C4-2B (cell line): ENCODE results near the gene TDG.

Experiments used
- H3K27ac ChIP-seq: fragments of 450-650 bp; 2 replicates; pipeline ENCODE4 v1.5.1; 2017
- ZFX ChIP-seq: fragments of 450-650 bp; IDR thresholded peaks from 2 replicates; pipeline ENCODE4 v1.6.1; 2017
- TF ChIP-seq, protein P1 (sequence below): fragments of 450-650 bp; conservative IDR thresholded peaks from 2 replicates; pipeline ENCODE4 v1.5.1; 2017; ENCODE audit warnings: mild to moderate bottlenecking

TDG gene

DNA sequence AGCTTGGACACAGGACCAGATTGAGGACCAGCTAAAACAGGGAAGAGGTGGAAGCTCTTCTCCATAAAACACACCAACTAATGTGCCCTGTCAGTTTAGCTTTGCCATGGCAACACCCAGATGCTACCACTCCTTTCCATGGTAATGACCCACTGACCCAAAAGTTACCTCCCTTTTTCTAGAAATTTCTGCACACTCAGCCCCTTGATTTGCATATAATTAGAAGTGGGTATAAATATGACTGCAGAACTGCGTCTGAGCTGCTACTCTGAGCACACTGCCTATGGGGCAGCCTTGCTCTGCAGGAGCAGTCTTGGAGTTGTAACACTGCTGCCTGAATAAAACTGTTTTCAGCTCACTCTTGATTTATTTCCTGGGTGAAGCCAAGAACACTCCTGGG lies 3.2 kb upstream of the TDG start:
- TF ChIP-seq, protein P1, sequence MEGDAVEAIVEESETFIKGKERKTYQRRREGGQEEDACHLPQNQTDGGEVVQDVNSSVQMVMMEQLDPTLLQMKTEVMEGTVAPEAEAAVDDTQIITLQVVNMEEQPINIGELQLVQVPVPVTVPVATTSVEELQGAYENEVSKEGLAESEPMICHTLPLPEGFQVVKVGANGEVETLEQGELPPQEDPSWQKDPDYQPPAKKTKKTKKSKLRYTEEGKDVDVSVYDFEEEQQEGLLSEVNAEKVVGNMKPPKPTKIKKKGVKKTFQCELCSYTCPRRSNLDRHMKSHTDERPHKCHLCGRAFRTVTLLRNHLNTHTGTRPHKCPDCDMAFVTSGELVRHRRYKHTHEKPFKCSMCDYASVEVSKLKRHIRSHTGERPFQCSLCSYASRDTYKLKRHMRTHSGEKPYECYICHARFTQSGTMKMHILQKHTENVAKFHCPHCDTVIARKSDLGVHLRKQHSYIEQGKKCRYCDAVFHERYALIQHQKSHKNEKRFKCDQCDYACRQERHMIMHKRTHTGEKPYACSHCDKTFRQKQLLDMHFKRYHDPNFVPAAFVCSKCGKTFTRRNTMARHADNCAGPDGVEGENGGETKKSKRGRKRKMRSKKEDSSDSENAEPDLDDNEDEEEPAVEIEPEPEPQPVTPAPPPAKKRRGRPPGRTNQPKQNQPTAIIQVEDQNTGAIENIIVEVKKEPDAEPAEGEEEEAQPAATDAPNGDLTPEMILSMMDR: no peak
- no peak for TF ChIP-seq ZFX
- no peak overlapping the region for H3K27ac ChIP-seq

DNA sequence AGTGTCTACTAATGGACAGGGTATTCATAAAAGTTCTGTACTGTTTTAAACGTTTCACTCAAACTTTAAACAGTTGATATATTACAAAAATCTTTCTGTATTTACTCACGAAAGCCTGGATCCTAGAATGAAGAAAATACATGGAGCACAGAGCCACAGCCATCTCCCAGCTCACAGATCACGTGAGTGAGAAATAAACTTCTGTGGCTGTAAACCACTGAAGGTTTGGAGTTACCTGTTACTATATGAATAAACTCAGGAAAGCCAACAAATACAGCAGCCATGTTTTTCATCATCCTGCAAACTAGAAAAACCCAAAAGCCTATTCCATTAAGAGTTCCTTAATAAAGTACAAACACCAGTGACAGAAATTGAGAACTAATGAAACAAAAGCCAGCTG lies 867 bp upstream of the TDG start:
- H3K27ac ChIP-seq: no peak overlapping the region
- TF ChIP-seq, protein P1: no peak
- no peak for TF ChIP-seq ZFX

DNA sequence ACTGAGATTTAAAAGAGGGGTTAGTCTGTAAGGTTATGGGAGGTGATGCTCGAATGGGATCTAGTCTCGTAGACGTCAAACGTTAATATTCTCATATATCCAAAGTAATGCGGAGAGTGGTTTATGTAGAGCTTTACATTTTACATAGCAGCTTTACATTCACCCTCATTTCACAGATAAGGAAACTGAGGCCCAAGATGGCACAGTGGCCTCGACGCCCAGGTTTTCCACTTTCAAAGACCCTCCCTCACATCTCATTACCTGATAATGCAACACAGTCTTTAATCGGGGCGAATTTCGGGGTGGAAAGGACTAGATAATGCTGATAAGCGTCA lies 450 bp upstream of the TDG start:
- no peak for TF ChIP-seq ZFX
- TF ChIP-seq, protein P1: no peak
- peak overlapping the region; percentile 89 for H3K27ac ChIP-seq

DNA sequence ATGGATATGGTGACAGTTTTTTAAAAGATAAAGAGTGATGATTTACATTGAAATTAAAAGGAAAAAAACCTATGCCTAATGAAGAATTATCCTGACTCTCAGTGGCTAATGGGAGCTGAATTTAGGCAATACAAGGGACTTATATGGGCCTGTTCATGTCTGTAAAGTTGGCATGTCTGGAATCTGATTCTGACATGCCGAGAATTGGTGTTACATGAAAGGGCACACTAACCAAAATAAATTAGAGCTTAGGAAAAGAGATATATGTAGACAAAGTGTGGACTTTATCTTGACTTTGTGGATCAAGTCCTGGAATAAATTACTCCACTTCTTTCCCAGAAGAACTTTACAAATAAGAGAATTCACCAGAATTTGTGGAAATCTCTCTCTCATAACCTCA lies 1.1 kb downstream of the TDG start:
- TF ChIP-seq, protein P1: no peak
- no peak for TF ChIP-seq ZFX
- peak overlapping the region; percentile 89; the same call in 1 of the 2 replicates for H3K27ac ChIP-seq

DNA sequence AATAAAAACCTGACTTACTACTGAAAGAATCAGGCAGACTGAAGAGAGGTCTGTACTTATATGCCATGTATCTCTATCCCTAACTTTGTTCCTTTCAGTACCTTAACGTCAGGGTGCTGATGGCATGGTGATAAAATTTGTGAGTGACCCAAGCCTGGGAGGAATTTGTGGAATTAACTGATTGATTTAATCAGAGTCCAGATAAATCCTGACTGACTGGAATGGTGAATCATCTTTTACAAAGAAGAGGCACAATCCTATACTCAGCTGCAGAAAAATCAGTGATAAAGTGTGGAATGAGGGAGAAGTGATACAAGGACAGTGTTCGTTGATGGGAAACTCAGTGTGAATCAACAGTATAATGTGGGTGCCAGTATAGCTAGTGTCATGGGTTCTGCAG lies 3.7 kb downstream of the TDG start:
- no peak overlapping the region for H3K27ac ChIP-seq
- TF ChIP-seq, protein P1: no peak
- no peak for TF ChIP-seq ZFX

DNA sequence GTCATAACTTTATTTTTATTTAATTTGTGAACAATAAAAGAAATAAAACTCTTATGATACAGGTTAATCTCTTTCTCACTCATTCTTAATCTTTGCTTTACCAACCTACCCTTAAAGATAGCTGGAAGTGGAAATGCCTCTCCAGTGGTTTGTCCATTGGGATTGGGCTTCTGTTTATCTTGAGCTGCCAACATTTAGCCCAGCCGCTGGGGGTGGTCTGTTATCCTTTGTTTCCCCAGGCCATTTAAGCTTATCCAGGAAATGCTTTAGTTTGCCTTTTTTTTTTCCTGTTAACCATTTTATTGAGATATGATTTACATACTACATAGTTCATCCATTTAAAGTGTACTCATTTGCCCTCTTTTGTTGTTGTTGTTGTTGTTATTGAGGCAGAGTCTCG lies 8.2 kb downstream of the TDG start:
- TF ChIP-seq ZFX: no peak
- TF ChIP-seq, protein P1: no peak
- H3K27ac ChIP-seq: no peak overlapping the region

DNA sequence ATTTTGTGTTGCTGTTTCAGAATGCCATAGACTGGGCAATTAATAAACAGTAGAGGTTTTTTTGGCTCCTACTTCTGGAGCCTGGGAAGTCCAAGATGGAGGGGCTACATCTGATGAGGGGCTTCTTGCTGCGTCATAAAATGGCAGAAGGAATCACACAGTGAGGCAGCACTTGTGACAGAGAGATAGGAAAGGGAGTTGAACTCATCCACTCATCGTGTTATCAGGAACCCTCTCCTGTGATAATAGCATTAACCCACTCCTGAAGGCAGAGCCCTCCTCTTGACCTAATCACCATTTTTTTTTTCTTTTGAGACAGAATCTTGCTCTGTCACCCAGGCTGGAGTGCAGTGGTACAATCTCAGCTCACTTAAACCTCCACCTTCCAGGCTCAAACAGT lies 9.7 kb downstream of the TDG start:
- H3K27ac ChIP-seq: no peak overlapping the region
- TF ChIP-seq, protein P1: no peak
- no peak for TF ChIP-seq ZFX
